IMR-90 (cell line): ENCODE measurements around the gene CYB5RL.

Experiments used
- CEBPB ChIP-seq: IDR thresholded peaks from 2 replicates; pipeline ENCODE4 v1.6.1; 2012; ENCODE audit warnings: low read depth, low read length, improper control_type of control experiment
- CTCF ChIP-seq: conservative IDR thresholded peaks from 2 replicates; pipeline ENCODE4 v1.5.1; 2012; ENCODE audit warnings: mild to moderate bottlenecking, low read depth, low read length, improper control_type of control experiment
- FOS ChIP-seq: fragments of 150-350 bp; IDR thresholded peaks from 2 replicates; pipeline ENCODE4 v1.6.1; 2016; ENCODE audit warnings: low read depth, low read length
- MXI1 ChIP-seq: IDR thresholded peaks from 2 replicates; pipeline ENCODE4 v1.6.1; 2012; ENCODE audit warnings: low read depth, mild to moderate bottlenecking, low read length, moderate library complexity, borderline replicate concordance
- RFX5 ChIP-seq: IDR thresholded peaks from 2 replicates; pipeline ENCODE4 v1.8.0; 2012; ENCODE audit warnings: low read depth, mild to moderate bottlenecking, low read length, moderate library complexity
- USF2 ChIP-seq: fragments of 150-350 bp; IDR thresholded peaks from 2 replicates; pipeline ENCODE4 v1.6.1; 2017; ENCODE audit warnings: mild to moderate bottlenecking, antibody characterized with exemption, low read length, low read depth

GRCh38 chr1:54212872-54213271 is 13.0 kb upstream of the CYB5RL start:
- TF ChIP-seq CTCF = no peak
- TF ChIP-seq FOS = no peak
- no peak for TF ChIP-seq CEBPB
- TF ChIP-seq MXI1 = no peak
- no peak for TF ChIP-seq USF2
- TF ChIP-seq RFX5 = no peak
